ENCODE measurements around the gene PXMP2.

DNA sequence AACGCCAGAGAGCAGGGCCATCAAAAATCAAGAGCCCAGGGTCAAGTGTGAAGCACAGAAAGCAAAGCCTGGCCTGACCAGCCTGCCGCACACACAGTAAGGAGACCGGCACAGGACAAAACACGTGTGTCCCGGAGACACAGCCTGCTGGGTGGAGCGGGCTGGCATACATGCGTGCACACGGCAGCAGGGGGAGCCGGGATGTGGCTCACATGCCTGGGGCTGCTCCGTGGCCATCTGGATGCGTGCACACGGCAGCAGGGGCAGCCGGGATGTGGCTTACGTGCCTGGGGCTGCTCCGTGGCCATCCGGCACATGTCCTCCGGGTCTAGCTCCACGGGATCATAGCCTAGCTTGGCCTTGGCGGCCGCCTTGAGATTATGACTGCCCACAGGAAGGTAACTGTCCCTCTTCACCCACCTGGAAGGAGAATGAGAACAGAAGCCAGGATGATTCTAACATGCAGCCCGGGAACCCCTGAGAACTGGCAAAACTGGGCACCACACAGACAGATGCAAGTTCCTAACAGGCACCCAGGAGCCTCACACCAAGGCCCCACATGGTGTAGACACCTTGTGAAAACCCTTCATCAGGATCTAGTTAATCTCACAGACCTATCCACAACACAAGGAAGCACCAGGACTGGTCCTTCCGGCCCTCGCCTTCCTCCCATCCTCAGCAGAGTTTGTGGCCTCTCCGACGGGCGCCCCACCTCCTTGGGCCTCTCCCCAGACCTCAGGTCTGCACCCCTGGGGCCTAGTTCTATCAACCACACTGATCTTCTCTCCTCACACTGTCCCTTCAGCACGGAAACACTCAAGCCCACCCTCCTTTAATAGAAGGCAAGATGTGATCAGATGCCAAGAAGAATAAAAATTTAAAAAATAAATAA, 13.9 kb upstream of the PXMP2 start:
- TF ChIP-seq, protein P1, sequence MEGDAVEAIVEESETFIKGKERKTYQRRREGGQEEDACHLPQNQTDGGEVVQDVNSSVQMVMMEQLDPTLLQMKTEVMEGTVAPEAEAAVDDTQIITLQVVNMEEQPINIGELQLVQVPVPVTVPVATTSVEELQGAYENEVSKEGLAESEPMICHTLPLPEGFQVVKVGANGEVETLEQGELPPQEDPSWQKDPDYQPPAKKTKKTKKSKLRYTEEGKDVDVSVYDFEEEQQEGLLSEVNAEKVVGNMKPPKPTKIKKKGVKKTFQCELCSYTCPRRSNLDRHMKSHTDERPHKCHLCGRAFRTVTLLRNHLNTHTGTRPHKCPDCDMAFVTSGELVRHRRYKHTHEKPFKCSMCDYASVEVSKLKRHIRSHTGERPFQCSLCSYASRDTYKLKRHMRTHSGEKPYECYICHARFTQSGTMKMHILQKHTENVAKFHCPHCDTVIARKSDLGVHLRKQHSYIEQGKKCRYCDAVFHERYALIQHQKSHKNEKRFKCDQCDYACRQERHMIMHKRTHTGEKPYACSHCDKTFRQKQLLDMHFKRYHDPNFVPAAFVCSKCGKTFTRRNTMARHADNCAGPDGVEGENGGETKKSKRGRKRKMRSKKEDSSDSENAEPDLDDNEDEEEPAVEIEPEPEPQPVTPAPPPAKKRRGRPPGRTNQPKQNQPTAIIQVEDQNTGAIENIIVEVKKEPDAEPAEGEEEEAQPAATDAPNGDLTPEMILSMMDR (conservative IDR thresholded peaks at IDR 0.05; ENCODE audit: low read length) = no peak
- no peak for TF ChIP-seq EZH2phosphoT487 (IDR thresholded peaks at IDR 0.05; ENCODE audit: borderline replicate concordance, low read depth, low read length)
